Body of pancreas (tissue), 4 donors: Measurements from ENCODE around the gene MLEC.

Source experiments
- CTCF ChIP-seq, 7 experiments: fragments of 450-650 bp in 4 of 7; fragments of 200-600 bp in 3 of 7; sonication (generic) in 3 of 7; IDR thresholded peaks; one replicate each; pipeline ENCODE4 v1.5.1; 2016 to 2019; ENCODE audit warnings: antibody characterized with exemption in 7 of 7
- POLR2A ChIP-seq, 3 donors: fragments of 450-650 bp; IDR thresholded peaks; one replicate each; pipeline ENCODE4 v1.6.1; 2016; ENCODE audit warnings: antibody characterized with exemption in 3 of 3, mild to moderate bottlenecking in 2 of 3

GRCh38 chr12:120663741-120664140 lies 23.2 kb upstream of the MLEC start:
- TF ChIP-seq CTCF (IDR thresholded peaks at IDR 0.05) (no peak), POLR2A (IDR thresholded peaks at IDR 0.05) (no peak)
